Right lobe of liver (tissue), 6 donors: ENCODE measurements around the gene RFX8. TPM values are rescaled to one million over a fixed set of nuclear protein-coding genes. Genes with fewer than 3 reads are reported as not detected.

Experiments used
- ATAC-seq, 4 donors: fragments of 200-7000 bp; cut with Tn5 transposase; one replicate each; pipeline ENCODE4 v1.9.1; 2020; ENCODE audit warnings: mild to moderate bottlenecking in 4 of 4, moderate library complexity in 4 of 4
- DNase-seq, 3 donors: peaks; one replicate each; pipeline ENCODE4 v3.0.0-alpha.2; 2020
- H3K27ac ChIP-seq, 3 donors: fragments of 200-600 bp; one replicate each; pipeline ENCODE4 v1.8.0; 2022
- H3K27me3 ChIP-seq, 2 donors: fragments of 200-600 bp; one replicate each; pipeline ENCODE4 v1.8.0; 2022
- H3K36me3 ChIP-seq, 4 donors: fragments of 200-600 bp; sonication (generic) in 1 of 4; one replicate each; pipeline versions ENCODE4 v1.5.1 to v1.8.0; 2017 to 2022; ENCODE audit warnings: control low read depth in 1 of 4
- H3K4me1 ChIP-seq, 4 donors: fragments of 200-600 bp; sonication (generic) in 1 of 4; one replicate each; pipeline versions ENCODE4 v1.5.1 to v1.8.0; 2017 to 2022; ENCODE audit warnings: control low read depth in 1 of 4
- H3K4me3 ChIP-seq, 3 donors: fragments of 200-600 bp; one replicate each; pipeline ENCODE4 v1.8.0; 2022
- H3K9me3 ChIP-seq, 4 donors: fragments of 200-600 bp; sonication (generic) in 1 of 4; one replicate each; pipeline versions ENCODE4 v1.5.1 to v1.8.0; 2017 to 2022; ENCODE audit warnings: control low read depth in 1 of 4
- CTCF ChIP-seq, 4 donors: fragments of 200-600 bp in 3 of 4; fragments of 450-650 bp in 1 of 4; IDR thresholded peaks; one replicate each; pipeline versions ENCODE4 v1.5.1 to v1.8.0; 2016 to 2022; ENCODE audit warnings: antibody characterized with exemption in 4 of 4, mild to moderate bottlenecking in 2 of 4
- POLR2A ChIP-seq: fragments of 450-650 bp; IDR thresholded peaks from one replicate; pipeline ENCODE4 v1.6.1; 2017; ENCODE audit warnings: antibody characterized with exemption, mild to moderate bottlenecking
- WGBS: methylation state at CpG from one replicate; pipeline ENCODE4 v1.1.6; 2018; ENCODE audit warnings: low coverage, low lambda C conversion rate; ENCODE audit not compliant: insufficient coverage; ENCODE audit errors: missing lambda C conversion rate; 5-methylcytosine and 5-hydroxymethylcytosine counted together
- intact Hi-C, 2 donors: fragments of 100-400 bp; cut with DNase I; formaldehyde crosslinking; loops; one replicate each; pipeline versions ENCODE4 v1.11.2 to v1.14.1; 2022
- total RNA-seq, 6 experiments: library from RNA; depleted of rRNA in 2 of 6; stranded (reverse); fragments of >200 nt in 2 of 6; fragmentation: NEBNext Ultra II Directional in 3 of 6; extraction: Animal tissue kit (Norgen Biotek cat#: 25700) in 3 of 6; gene quantifications; one replicate each; pipeline versions ENCODE4 v1.1.0 to v1.2.4, GENCODE V29; 2016 to 2023
- donor health status: DM: no; HTN: yes; CAD: no.
- donor health status: DM: no; HTN: no; CAD: no.
- donor health status: DM: no; HTN: no; CAD: no.
- donor health status: DM: no; HTN: yes; CAD: no.
- donor health status: DM: no; HTN: yes; CAD: no.

Gene RFX8
- total RNA-seq, 6 experiments from 2014 or later, result not detected

- Histone ChIP-seq H3K4me1 (peaks cover 0 to 7% (median 0%) of the 10 kb centered on the region in 4 donors), H3K27ac (no peak overlapping the region), H3K9me3 (no peaks in the 10 kb centered on the region), H3K4me3 (no peak overlapping the region), H3K27me3 (peaks cover 0 to 5% of the 10 kb centered on the region in 2 donors), H3K36me3 (no peaks in the 10 kb centered on the region)
- intact Hi-C loops, result no loop called here
- 90% methylated on average over 7 of the region's 8 CpGs for WGBS
- ATAC-seq, result no peak
- TF ChIP-seq POLR2A (no peak), CTCF (IDR thresholded peaks at IDR 0.05) (no peak)
- no peak for DNase-seq
These were observed 1.8 kb upstream of the RFX8 start for GRCh38 chr2:101476605-101477208.

- DNase-seq, result peak; percentile 55 to 63 (median 62)
- H3K27ac ChIP-seq, result peak overlapping the region in 1 of 3 donors; percentile 69
These were observed 806 bp downstream of the RFX8 start for GRCh38 chr2:101473911-101474701.

GRCh38 chr2:101473591-101473910, 1.4 kb downstream of the RFX8 start:
- Histone ChIP-seq H3K36me3 (no peaks in the 10 kb centered on the region), H3K4me1 (peaks cover 0 to 10% (median 0%) of the 10 kb centered on the region in 4 donors), H3K4me3 (peak overlapping the region; percentile 44 to 49 (median 47)), H3K27me3 (peaks cover 0 to 5% of the 10 kb centered on the region in 2 donors), H3K9me3 (no peaks in the 10 kb centered on the region), H3K27ac (peak overlapping the region in 1 of 3 donors; percentile 69)
- no peak for DNase-seq
- no peak for ATAC-seq
- TF ChIP-seq CTCF (IDR thresholded peaks at IDR 0.05), result no peak
- no peak for TF ChIP-seq POLR2A
- intact Hi-C loops, result no loop called here
- WGBS, result 25% methylated on average over 3 of the region's 3 CpGs

More at GRCh38 chr2:101473911-101474701, 806 bp downstream of the RFX8 start:
- Histone ChIP-seq H3K27me3 (peaks cover 0 to 5% of the 10 kb centered on the region in 2 donors), H3K9me3 (no peaks in the 10 kb centered on the region), H3K4me3 (peak overlapping the region; percentile 44 to 49 (median 47)), H3K36me3 (no peaks in the 10 kb centered on the region), H3K4me1 (peaks cover 0 to 10% (median 0%) of the 10 kb centered on the region in 4 donors)
- WGBS, result 11% methylated on average over 20 of the region's 92 CpGs
- TF ChIP-seq CTCF (IDR thresholded peaks at IDR 0.05) (no peak), POLR2A (no peak)
- intact Hi-C loops, result no loop called here
- peak; percentile 60 to 72 (median 64) for ATAC-seq

- H3K36me3 ChIP-seq, result no peaks in the 10 kb centered on the region
- DNase-seq, result peak in 2 of 3 donors; percentile 39 to 73
- H3K27me3 ChIP-seq, result peaks cover 0 to 5% of the 10 kb centered on the region in 2 donors
- H3K27ac ChIP-seq, result peak overlapping the region in 1 of 3 donors; percentile 37
- TF ChIP-seq CTCF (IDR thresholded peaks at IDR 0.05), result no peak
- ATAC-seq, result peak; percentile 92 to 97 (median 94)
- intact Hi-C loops, result no loop called here
- 15% methylated on average over 4 of the region's 4 CpGs for WGBS
- peaks cover 0 to 12% (median 0%) of the 10 kb centered on the region in 4 donors for H3K4me1 ChIP-seq
- H3K9me3 ChIP-seq, result no peaks in the 10 kb centered on the region
- no peak overlapping the region for H3K4me3 ChIP-seq
These were observed 5.0 kb downstream of the RFX8 start for GRCh38 chr2:101469863-101470262.
